ENCODE results near the gene GOLGA7B. TPM values are rescaled to one million over a fixed set of nuclear protein-coding genes. Genes with fewer than 3 reads are reported as not detected.

The GOLGA7B gene
- total RNA-seq, 1 experiment from 2014 or later: 0.03 TPM

- Histone ChIP-seq H3K27ac (no peak overlapping the region), H3K4me3 (no peak overlapping the region), H3K9me3 (replicated peaks) (no peaks in the 10 kb centered on the region), H3K36me3 (no peaks in the 10 kb centered on the region), H3K4me1 (replicated peaks) (no peaks in the 10 kb centered on the region), H3K27me3 (replicated peaks) (no peaks in the 10 kb centered on the region)
- DNase-seq (ENCODE audit: low read depth in 1 of 2, low spot score in 2 of 2): no peak
Observed at GRCh38 chr10:97896756-97897358, 47.2 kb downstream of the GOLGA7B start.

DNA sequence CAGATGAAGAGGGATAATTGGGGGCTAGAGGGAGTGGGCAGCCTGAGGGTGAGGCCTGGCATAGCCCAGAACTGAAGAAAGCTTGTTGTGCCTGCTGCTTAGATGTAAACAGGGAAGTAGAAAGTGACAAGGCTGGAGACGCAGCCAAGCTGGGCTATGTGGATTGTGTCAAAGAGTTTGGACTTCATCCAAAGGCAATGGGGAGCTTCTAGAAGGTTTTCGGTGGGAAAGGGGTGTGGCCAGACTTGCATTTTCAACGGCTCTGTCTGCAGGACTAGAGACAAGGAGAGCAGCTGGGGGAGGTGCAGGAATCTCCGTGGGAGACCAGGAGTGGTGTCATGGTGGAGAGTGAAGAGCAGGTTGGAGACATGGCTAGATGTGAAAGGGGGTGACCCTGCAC, 48.8 kb downstream of the GOLGA7B start:
- H3K4me1 ChIP-seq (replicated peaks): no peaks in the 10 kb centered on the region
- no peaks in the 10 kb centered on the region for H3K9me3 ChIP-seq (replicated peaks)
- H3K27ac ChIP-seq: no peak overlapping the region
- peaks cover 3% of the 10 kb centered on the region; the same call in 1 of the 2 replicates for H3K27me3 ChIP-seq (replicated peaks)
- H3K4me3 ChIP-seq: no peak overlapping the region
- no peak for DNase-seq (ENCODE audit: low read depth in 1 of 2, low spot score in 2 of 2)
- no peaks in the 10 kb centered on the region for H3K36me3 ChIP-seq

DNA sequence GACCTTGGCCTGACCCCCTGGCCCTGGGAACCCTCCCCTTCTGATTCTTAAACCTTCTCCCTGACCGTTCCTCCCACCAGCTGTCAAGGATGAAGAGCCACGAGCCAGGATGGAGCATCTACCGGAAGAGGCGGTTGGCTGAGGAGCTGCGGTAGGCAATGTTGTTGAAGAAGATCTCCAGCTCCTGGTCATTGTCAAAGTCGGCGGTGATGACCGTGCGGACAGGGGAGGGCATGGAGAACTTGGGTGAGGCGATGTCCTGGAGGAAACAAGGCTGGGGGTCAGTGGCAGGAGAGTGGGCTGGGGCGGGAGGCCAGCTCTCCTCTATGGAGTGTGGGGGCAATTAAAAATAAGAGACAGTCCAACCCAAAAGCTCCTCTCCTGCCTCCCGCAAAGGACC, 51.7 kb downstream of the GOLGA7B start:
- no peaks in the 10 kb centered on the region for H3K9me3 ChIP-seq (replicated peaks)
- H3K36me3 ChIP-seq: no peaks in the 10 kb centered on the region
- no peak overlapping the region for H3K4me3 ChIP-seq
- DNase-seq (ENCODE audit: low read depth in 1 of 2, low spot score in 2 of 2): no peak
- H3K27ac ChIP-seq: no peak overlapping the region
- H3K4me1 ChIP-seq (replicated peaks): no peaks in the 10 kb centered on the region
- peaks cover 3% of the 10 kb centered on the region for H3K27me3 ChIP-seq (replicated peaks)

DNA sequence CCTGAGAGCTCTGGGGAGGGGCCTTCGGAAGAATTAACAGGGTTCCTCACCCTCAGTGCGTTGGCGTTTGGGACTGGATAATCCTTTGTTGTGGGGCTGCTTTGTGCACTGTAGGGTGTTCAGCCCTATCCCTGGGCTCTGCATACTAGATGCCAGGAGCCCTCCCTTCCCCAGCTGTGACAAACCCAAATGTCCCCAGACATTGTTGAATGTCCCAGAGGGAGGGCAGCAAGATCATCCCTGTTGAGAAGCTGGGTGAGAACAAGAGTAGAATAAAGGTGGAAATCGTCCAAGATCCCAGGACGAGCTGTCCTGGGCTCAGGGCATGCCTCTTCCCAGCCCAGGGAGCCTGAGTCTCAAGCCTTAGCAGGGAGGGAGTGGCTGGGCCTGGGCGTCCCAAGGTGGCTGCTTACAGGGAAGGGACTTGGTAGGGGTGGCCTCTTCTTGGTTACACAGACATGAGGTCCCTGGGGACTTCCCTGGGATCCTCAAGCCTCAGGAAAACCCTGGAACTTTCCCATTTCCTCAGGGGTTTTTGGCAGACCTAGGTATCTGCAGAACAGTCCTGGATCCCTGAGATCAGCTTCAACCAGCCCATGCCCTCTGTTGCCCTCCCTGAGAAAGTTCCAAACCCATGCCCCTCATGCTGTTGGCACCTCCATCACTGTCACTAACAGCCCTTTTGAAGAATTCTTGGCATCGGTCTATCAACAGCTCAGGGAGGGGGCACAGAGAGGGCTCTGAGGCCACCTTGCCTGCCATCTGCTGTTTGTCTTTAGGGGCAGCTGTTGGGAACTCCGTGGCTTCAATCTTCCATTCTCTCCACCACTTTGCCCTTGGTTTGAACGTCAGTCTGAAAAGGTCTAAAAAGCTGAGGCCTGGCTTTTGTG, 53.7 kb downstream of the GOLGA7B start:
- DNase-seq (ENCODE audit: low read depth in 1 of 2, low spot score in 2 of 2): no peak
- no peaks in the 10 kb centered on the region for H3K4me1 ChIP-seq (replicated peaks)
- no peak overlapping the region for H3K4me3 ChIP-seq
- H3K27ac ChIP-seq: no peak overlapping the region
- peaks cover 9% of the 10 kb centered on the region for H3K27me3 ChIP-seq (replicated peaks)
- no peaks in the 10 kb centered on the region for H3K36me3 ChIP-seq
- H3K9me3 ChIP-seq (replicated peaks): no peaks in the 10 kb centered on the region

DNA sequence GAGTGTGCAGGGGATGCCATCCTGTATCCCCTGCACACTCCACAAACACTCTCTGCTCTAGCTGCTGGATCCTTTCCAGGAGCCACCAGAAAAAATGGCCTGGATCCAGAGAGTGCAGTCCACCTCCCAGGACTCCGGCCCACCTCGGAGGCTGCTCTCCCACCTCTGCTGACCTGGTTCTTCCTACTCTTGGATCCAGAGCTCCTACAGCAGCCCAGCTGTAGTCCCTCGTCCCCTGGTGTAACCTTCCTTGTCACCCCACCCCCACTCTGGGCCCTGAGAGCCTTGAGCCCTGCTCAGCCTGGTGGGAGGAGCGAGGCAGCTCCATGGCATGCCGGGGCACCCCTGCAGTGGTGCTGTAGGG, 54.4 kb downstream of the GOLGA7B start:
- Histone ChIP-seq H3K9me3 (replicated peaks) (no peaks in the 10 kb centered on the region), H3K36me3 (no peaks in the 10 kb centered on the region), H3K4me3 (no peak overlapping the region), H3K27me3 (replicated peaks) (peaks cover 15% of the 10 kb centered on the region), H3K27ac (no peak overlapping the region), H3K4me1 (replicated peaks) (no peaks in the 10 kb centered on the region)
- DNase-seq (ENCODE audit: low read depth in 1 of 2, low spot score in 2 of 2): no peak

GRCh38 chr10:97904576-97904975, 54.9 kb downstream of the GOLGA7B start:
- Histone ChIP-seq H3K4me3 (no peak overlapping the region), H3K9me3 (replicated peaks) (no peaks in the 10 kb centered on the region), H3K4me1 (replicated peaks) (no peaks in the 10 kb centered on the region), H3K27me3 (replicated peaks) (peaks cover 20% of the 10 kb centered on the region), H3K36me3 (no peaks in the 10 kb centered on the region), H3K27ac (no peak overlapping the region)
- no peak for DNase-seq (ENCODE audit: low read depth in 1 of 2, low spot score in 2 of 2)

GRCh38 chr10:97905276-97905675, 55.6 kb downstream of the GOLGA7B start:
- Histone ChIP-seq H3K4me1 (replicated peaks) (no peaks in the 10 kb centered on the region), H3K4me3 (no peak overlapping the region), H3K27ac (no peak overlapping the region), H3K36me3 (no peaks in the 10 kb centered on the region), H3K27me3 (replicated peaks) (peaks cover 20% of the 10 kb centered on the region), H3K9me3 (replicated peaks) (no peaks in the 10 kb centered on the region)
- no peak for DNase-seq (ENCODE audit: low read depth in 1 of 2, low spot score in 2 of 2)

- Histone ChIP-seq H3K36me3 (no peaks in the 10 kb centered on the region), H3K27me3 (replicated peaks) (peaks cover 19% of the 10 kb centered on the region)
- DNase-seq (ENCODE audit: low read depth in 1 of 2, low spot score in 2 of 2): no peak
Observed at GRCh38 chr10:97907211-97907610, 57.6 kb downstream of the GOLGA7B start.

GRCh38 chr10:97907830-97908229, 58.2 kb downstream of the GOLGA7B start:
- peaks cover 19% of the 10 kb centered on the region for H3K27me3 ChIP-seq (replicated peaks)
- DNase-seq (ENCODE audit: low read depth in 1 of 2, low spot score in 2 of 2): no peak
- H3K4me3 ChIP-seq: no peak overlapping the region
- no peaks in the 10 kb centered on the region for H3K36me3 ChIP-seq
- no peak overlapping the region for H3K27ac ChIP-seq
- no peaks in the 10 kb centered on the region for H3K4me1 ChIP-seq (replicated peaks)
- H3K9me3 ChIP-seq (replicated peaks): no peaks in the 10 kb centered on the region

More at GRCh38 chr10:97907211-97907610, 57.6 kb downstream of the GOLGA7B start:
- Histone ChIP-seq H3K4me3 (no peak overlapping the region), H3K9me3 (replicated peaks) (no peaks in the 10 kb centered on the region), H3K27ac (no peak overlapping the region), H3K4me1 (replicated peaks) (no peaks in the 10 kb centered on the region)

- H3K4me3 ChIP-seq: no peak overlapping the region
- H3K4me1 ChIP-seq (replicated peaks): no peaks in the 10 kb centered on the region
- no peaks in the 10 kb centered on the region for H3K9me3 ChIP-seq (replicated peaks)
- H3K27me3 ChIP-seq (replicated peaks): peaks cover 21% of the 10 kb centered on the region
- H3K27ac ChIP-seq: no peak overlapping the region
- no peaks in the 10 kb centered on the region for H3K36me3 ChIP-seq
- DNase-seq (ENCODE audit: low read depth in 1 of 2, low spot score in 2 of 2): no peak
Observed at GRCh38 chr10:97910661-97911060, 61.0 kb downstream of the GOLGA7B start.

- no peaks in the 10 kb centered on the region for H3K36me3 ChIP-seq
- H3K27me3 ChIP-seq (replicated peaks): peaks cover 24% of the 10 kb centered on the region
- DNase-seq (ENCODE audit: low read depth in 1 of 2, low spot score in 2 of 2): no peak
- no peaks in the 10 kb centered on the region for H3K4me1 ChIP-seq (replicated peaks)
- H3K27ac ChIP-seq: no peak overlapping the region
- no peak overlapping the region for H3K4me3 ChIP-seq
- H3K9me3 ChIP-seq (replicated peaks): no peaks in the 10 kb centered on the region
Observed at GRCh38 chr10:97911217-97911616, 61.6 kb downstream of the GOLGA7B start.

- Histone ChIP-seq H3K36me3 (no peaks in the 10 kb centered on the region), H3K4me3 (no peak overlapping the region), H3K9me3 (replicated peaks) (no peaks in the 10 kb centered on the region), H3K4me1 (replicated peaks) (no peaks in the 10 kb centered on the region), H3K27me3 (replicated peaks) (peaks cover 27% of the 10 kb centered on the region), H3K27ac (no peak overlapping the region)
- DNase-seq (ENCODE audit: low read depth in 1 of 2, low spot score in 2 of 2): no peak
Observed at GRCh38 chr10:97913193-97913592, 63.5 kb downstream of the GOLGA7B start.

- no peaks in the 10 kb centered on the region for H3K36me3 ChIP-seq
- DNase-seq (ENCODE audit: low read depth in 1 of 2, low spot score in 2 of 2): no peak
- peaks cover 27% of the 10 kb centered on the region for H3K27me3 ChIP-seq (replicated peaks)
- no peaks in the 10 kb centered on the region for H3K4me1 ChIP-seq (replicated peaks)
- no peak overlapping the region for H3K4me3 ChIP-seq
- no peaks in the 10 kb centered on the region for H3K9me3 ChIP-seq (replicated peaks)
- H3K27ac ChIP-seq: no peak overlapping the region
Observed at GRCh38 chr10:97913614-97914013, 64.0 kb downstream of the GOLGA7B start.

DNA sequence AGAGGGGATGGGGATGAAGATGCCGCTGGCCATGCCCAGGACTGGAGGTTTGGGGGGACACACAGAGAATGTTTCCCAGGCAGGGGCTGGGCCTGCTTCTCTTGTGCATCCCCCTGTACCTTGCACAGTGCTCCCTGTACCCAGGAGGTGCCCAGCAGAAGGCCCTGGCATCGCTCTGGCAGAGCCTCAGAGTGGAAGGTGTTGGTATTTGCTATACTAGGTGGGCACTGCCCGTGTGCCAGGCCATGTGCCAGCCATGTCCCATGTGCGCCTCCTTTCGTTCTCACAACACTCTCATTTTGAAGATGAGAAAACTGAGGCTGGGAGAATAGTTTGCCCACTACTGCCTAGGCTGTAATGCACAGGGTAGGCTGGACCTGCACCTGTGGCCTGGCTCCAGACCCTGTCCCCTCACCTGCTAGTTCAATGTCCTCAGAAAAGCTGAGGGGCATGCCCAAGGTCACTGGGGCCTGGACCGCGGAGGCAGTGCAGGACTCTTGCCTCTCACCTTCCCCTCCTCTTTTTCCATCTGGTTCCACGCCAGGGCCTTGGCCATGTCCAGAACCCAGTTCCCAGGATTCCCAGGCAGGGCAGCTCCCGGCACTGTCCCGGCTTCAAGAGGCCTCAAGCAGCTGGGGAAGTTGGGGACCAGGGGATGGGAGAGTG, 64.7 kb downstream of the GOLGA7B start:
- DNase-seq (ENCODE audit: low read depth in 1 of 2, low spot score in 2 of 2): no peak
- H3K27me3 ChIP-seq (replicated peaks): peaks cover 23% of the 10 kb centered on the region

More for the DNA sequence above, 64.7 kb downstream of the GOLGA7B start:
- no peaks in the 10 kb centered on the region for H3K9me3 ChIP-seq (replicated peaks)
- no peaks in the 10 kb centered on the region for H3K36me3 ChIP-seq
- no peak overlapping the region for H3K27ac ChIP-seq
- no peak overlapping the region for H3K4me3 ChIP-seq
- no peaks in the 10 kb centered on the region for H3K4me1 ChIP-seq (replicated peaks)

Measured in SJSA1 (cell line).